SK-N-MC (cell line): ENCODE results near the gene PROSER3.

Experiments used
- EZH2 ChIP-seq: fragments of 200-600 bp; sonication (generic); IDR thresholded peaks from one replicate; pipeline ENCODE4 v1.6.1; 2017; ENCODE audit warnings: antibody characterized with exemption
- FOXP2 ChIP-seq: optimal IDR thresholded peaks from 2 replicates; pipeline ENCODE3; 2011; ENCODE audit warnings: mild to moderate bottlenecking, moderate library complexity; ENCODE audit not compliant: insufficient read depth; ENCODE audit errors: extremely low read length, control extremely low read depth
- POLR2AphosphoS5 ChIP-seq: IDR thresholded peaks from 2 replicates; pipeline ENCODE4 v1.6.1; 2012; ENCODE audit warnings: mild to moderate bottlenecking, low read depth, low read length, borderline replicate concordance

DNA sequence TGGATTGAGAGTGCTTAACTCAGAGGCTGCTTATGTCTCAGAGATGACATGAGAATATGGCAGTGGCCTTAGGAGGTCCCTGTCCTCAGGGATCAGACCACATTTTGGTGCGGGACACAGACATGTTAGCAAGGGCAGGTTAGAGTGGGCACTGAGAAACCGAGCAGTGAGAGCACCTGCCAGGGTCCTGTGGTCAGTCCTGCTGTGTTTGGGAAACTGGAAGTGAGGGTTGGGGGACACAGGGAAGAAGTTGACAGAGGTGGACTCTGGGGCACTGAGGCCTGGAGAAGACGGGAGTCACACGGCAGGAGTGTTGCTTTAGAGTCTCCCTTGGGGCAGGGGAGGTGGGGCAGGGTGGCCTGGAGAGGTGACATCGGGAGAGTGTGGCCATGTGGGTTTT, 23.1 kb upstream of the PROSER3 start:
- TF ChIP-seq EZH2 (no peak), POLR2AphosphoS5 (no peak), FOXP2 (no peak)
